Pancreas (tissue), 10 donors: ENCODE data around the gene MORN5. TPM values are rescaled to one million over a fixed set of nuclear protein-coding genes. Genes with fewer than 3 reads are reported as not detected.
"Not testable (repeated sequence)": the region's sequence is repeated elsewhere in the genome, so short reads cannot be mapped to it uniquely, and the experiment has no call there.

Experiments used
- ATAC-seq, 4 donors: fragments of 200-7000 bp; cut with Tn5 transposase; one replicate each; pipeline versions ENCODE4 v1.8.0 to v1.9.1; 2020; ENCODE audit warnings: mild to moderate bottlenecking in 4 of 4, moderate library complexity in 4 of 4
- DNase-seq, 6 donors: peaks; one replicate each; pipeline ENCODE4 v3.0.0-alpha.2; 2020
- FAIRE-seq: peaks from 2 replicates; lab custom pipeline; 2012; peaks lifted over from hg19 to GRCh38; lab: Jason Lieb, UNC
- H3K27ac ChIP-seq, 4 donors: fragments of 200-600 bp; sonication (generic); 1 replicate in 3 of 4; 2 replicates in 1 of 4; pipeline versions ENCODE4 v1.5.0 to v1.8.0; 2020
- H3K27me3 ChIP-seq, 4 donors: fragments of 200-600 bp; one replicate each; pipeline ENCODE4 v1.8.0; 2021
- H3K36me3 ChIP-seq, 3 donors: fragments of 200-600 bp; sonication (generic) in 1 of 3; one replicate each; pipeline versions ENCODE4 v1.5.0 to v1.8.0; 2020 to 2021
- H3K4me1 ChIP-seq, 3 donors: fragments of 200-600 bp; one replicate each; pipeline ENCODE4 v1.8.0; 2021
- H3K4me3 ChIP-seq, 4 donors: fragments of 200-600 bp; sonication (generic) in 2 of 4; one replicate each; pipeline versions ENCODE4 v1.5.0 to v1.8.0; 2020 to 2021
- H3K9me3 ChIP-seq, 4 donors: fragments of 200-600 bp; one replicate each; pipeline ENCODE4 v1.8.0; 2021
- WGBS, 2 donors: extraction: QIAGEN DNeasy Blood & Tissue Kit; methylation state at CpG; one replicate each; pipeline ENCODE4 v1.1.7; 2013; 5-methylcytosine and 5-hydroxymethylcytosine counted together
- intact Hi-C, 3 donors: fragments of 100-400 bp; cut with DNase I; formaldehyde crosslinking; loops; one replicate each; pipeline versions ENCODE4 v1.11.1 to v1.14.2; 2022
- polyA plus RNA-seq, 2 donors: library from polyadenylated mRNA; stranded (reverse); fragments of 200-250 nt; gene quantifications; one replicate each; pipeline ENCODE4 v1.2.3, GENCODE V29; 2013
- total RNA-seq, 6 donors: library from RNA; stranded (reverse); fragmentation: NEBNext Ultra II Directional in 4 of 6; extraction: Animal tissue kit (Norgen Biotek cat#: 25700) in 4 of 6; gene quantifications; one replicate each; pipeline versions ENCODE4 v1.2.1 to v1.2.4, GENCODE V29; 2021 to 2023
- TF ChIP-seq, protein P1 (sequence below), 4 donors: fragments of 200-600 bp; sonication (generic) in 3 of 4; IDR thresholded peaks; one replicate each; pipeline versions ENCODE4 v1.5.0 to v1.8.0; 2021; ENCODE audit warnings: antibody characterized with exemption in 4 of 4
- donor health status: healthy with polysubstance abuse.
- donor health status: DM: no; HTN: no; CAD: no; lungs with moderate emphysema.
- donor health status: DM: no; HTN: no; CAD: no.
- donor health status: control.
- donor health status: control.
- donor health status: Bipolar disorder and iron deficiency.
- donor health status: DM: yes; HTN: yes; CAD: no.
- donor health status: DM: no; HTN: no; CAD: no.
- donor health status: DM: no; HTN: no; CAD: no.
- donor health status: DM: yes; HTN: yes; CAD: no.

MORN5 gene
- total and polyA plus RNA-seq, 8 donors = 0.45 to 0.79 (median 0.71) TPM; not detected in 5

DNA sequence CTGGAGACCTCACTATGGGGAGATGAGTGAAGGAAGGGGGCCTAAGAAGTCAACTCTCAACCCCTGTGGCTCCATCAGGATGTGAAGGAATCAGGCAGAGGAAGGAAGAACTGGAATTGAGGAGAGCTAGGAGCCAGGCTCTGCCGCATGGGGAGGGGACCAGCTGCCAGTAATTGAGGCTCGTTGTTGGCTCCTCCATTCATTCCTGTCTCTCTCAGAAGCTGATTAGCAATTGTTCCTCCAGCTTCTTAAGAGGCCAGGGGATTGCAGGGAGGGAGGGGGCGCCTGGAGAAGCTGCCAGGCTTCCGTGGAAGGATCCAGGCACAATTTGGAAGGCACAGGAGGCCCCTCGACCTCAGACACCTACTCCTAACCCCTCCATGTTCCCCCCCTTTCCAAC lies 46.1 kb upstream of the MORN5 start:
- H3K27ac ChIP-seq = no peak overlapping the region
- no peaks in the 10 kb centered on the region for H3K27me3 ChIP-seq
- ATAC-seq (no peak), FAIRE-seq (no peak), DNase-seq (no peak)
- H3K36me3 ChIP-seq = no peaks in the 10 kb centered on the region
- TF ChIP-seq, protein P1, sequence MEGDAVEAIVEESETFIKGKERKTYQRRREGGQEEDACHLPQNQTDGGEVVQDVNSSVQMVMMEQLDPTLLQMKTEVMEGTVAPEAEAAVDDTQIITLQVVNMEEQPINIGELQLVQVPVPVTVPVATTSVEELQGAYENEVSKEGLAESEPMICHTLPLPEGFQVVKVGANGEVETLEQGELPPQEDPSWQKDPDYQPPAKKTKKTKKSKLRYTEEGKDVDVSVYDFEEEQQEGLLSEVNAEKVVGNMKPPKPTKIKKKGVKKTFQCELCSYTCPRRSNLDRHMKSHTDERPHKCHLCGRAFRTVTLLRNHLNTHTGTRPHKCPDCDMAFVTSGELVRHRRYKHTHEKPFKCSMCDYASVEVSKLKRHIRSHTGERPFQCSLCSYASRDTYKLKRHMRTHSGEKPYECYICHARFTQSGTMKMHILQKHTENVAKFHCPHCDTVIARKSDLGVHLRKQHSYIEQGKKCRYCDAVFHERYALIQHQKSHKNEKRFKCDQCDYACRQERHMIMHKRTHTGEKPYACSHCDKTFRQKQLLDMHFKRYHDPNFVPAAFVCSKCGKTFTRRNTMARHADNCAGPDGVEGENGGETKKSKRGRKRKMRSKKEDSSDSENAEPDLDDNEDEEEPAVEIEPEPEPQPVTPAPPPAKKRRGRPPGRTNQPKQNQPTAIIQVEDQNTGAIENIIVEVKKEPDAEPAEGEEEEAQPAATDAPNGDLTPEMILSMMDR (IDR thresholded peaks at IDR 0.05) = no peak
- WGBS, 2 donors = 41 to 47% methylated on average over 5 of the region's 5 CpGs
- no peaks in the 10 kb centered on the region for H3K9me3 ChIP-seq
- no peaks in the 10 kb centered on the region for H3K4me1 ChIP-seq
- no peak overlapping the region for H3K4me3 ChIP-seq
- intact Hi-C loops = loop anchor here in 1 of 3 donors (10.0 kb wide), 1 partner anchor 241 kb away; no protein-coding TSS in a partner anchor

GRCh38 chr9:122115176-122116035 lies 44.3 kb upstream of the MORN5 start:
- TF ChIP-seq, protein P1 (IDR thresholded peaks at IDR 0.05) = no peak
- H3K27ac ChIP-seq = no peak overlapping the region
- no peak for FAIRE-seq
- no peaks in the 10 kb centered on the region for H3K27me3 ChIP-seq
- H3K4me3 ChIP-seq = no peak overlapping the region
- H3K4me1 ChIP-seq = no peaks in the 10 kb centered on the region
- intact Hi-C loops = loop anchor here in 1 of 3 donors (10.0 kb wide), 1 partner anchor 239 kb away; no protein-coding TSS in a partner anchor
- no peak for ATAC-seq
- no peaks in the 10 kb centered on the region for H3K9me3 ChIP-seq
- WGBS, 2 donors = 67 to 71% methylated on average over 12 of the region's 12 CpGs
- H3K36me3 ChIP-seq = no peaks in the 10 kb centered on the region
- DNase-seq = no peak

- 60 to 74% methylated on average over 4 of the region's 4 CpGs for WGBS, 2 donors
- no peak for FAIRE-seq
- DNase-seq = no peak
- Histone ChIP-seq H3K4me3 (no peak overlapping the region), H3K9me3 (no peaks in the 10 kb centered on the region), H3K27me3 (no peaks in the 10 kb centered on the region), H3K27ac (no peak overlapping the region), H3K36me3 (no peaks in the 10 kb centered on the region), H3K4me1 (no peaks in the 10 kb centered on the region)
- intact Hi-C loops = loop anchor here in 1 of 3 donors (10.0 kb wide), 1 partner anchor 239 kb away; no protein-coding TSS in a partner anchor
- no peak for ATAC-seq
- TF ChIP-seq, protein P1 (IDR thresholded peaks at IDR 0.05) = no peak
Measured at GRCh38 chr9:122116040-122116439, 43.7 kb upstream of the MORN5 start.

DNA sequence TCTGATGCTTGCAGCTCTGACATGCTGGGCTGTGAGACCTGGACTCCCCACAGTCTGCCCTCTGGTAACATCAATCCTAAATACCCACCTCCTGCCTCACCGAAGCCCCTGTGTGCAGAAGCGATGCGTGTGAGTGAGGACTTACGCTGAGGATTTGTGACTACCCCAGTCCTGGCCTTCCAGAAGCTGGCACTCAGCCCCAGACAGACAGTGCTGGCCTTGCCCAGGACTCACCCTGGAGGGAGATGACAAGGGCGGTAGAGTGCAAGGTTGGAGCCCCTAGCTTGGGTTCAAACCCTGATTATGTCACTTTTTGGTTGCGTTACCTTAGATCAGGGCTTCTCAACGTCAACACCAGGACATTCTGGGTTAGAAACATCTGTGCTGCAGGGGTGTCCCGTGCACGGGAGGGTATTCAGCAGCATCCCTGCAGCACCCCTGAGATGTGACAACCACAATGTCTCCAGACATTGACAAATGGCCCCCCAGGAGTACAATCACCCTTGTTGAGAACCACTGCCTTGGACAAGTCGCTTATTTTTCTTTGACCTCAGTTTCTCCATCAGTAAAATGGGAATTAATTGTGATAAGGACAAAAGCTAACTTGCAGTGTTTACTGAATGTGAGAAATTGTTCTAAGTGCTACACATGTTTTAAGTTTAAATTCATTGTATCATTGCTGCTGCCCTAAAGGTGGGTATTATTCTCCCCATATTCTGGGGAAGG lies 43.1 kb upstream of the MORN5 start:
- 82 to 84% methylated on average over 10 of the region's 10 CpGs for WGBS, 2 donors
- Histone ChIP-seq H3K36me3 (no peaks in the 10 kb centered on the region), H3K27me3 (no peaks in the 10 kb centered on the region), H3K27ac (no peak overlapping the region), H3K4me1 (no peaks in the 10 kb centered on the region), H3K4me3 (no peak overlapping the region), H3K9me3 (no peaks in the 10 kb centered on the region)
- no peak for ATAC-seq
- no peak for FAIRE-seq
- TF ChIP-seq, protein P1 (IDR thresholded peaks at IDR 0.05) = no peak
- intact Hi-C loops = loop anchor here in 1 of 3 donors (10.0 kb wide), 1 partner anchor 238 kb away; no protein-coding TSS in a partner anchor
- no peak for DNase-seq

- intact Hi-C loops = loop anchor here in 1 of 3 donors (10.0 kb wide), 1 partner anchor 238 kb away; no protein-coding TSS in a partner anchor
- not testable (repeated sequence) for DNase-seq, H3K27ac ChIP-seq, ATAC-seq, H3K36me3 ChIP-seq, H3K4me3 ChIP-seq, FAIRE-seq, H3K9me3 ChIP-seq, H3K27me3 ChIP-seq, H3K4me1 ChIP-seq
- whole genome bisulfite sequencing, 2 donors = 76 to 83% methylated on average over 9 of the region's 9 CpGs
Measured at GRCh38 chr9:122117241-122117640, 42.5 kb upstream of the MORN5 start.
